NCI-H446 (cell line): ENCODE data around the gene KCTD10.
"Not testable (repeated sequence)": the region's sequence is repeated elsewhere in the genome, so short reads cannot be mapped to it uniquely, and the experiment has no call there.

Experiments
- DNase-seq, 2 experiments: peaks; one replicate each; lab custom pipeline; 2025; lab: John Stamatoyannopoulos, UW

Gene KCTD10

DNA sequence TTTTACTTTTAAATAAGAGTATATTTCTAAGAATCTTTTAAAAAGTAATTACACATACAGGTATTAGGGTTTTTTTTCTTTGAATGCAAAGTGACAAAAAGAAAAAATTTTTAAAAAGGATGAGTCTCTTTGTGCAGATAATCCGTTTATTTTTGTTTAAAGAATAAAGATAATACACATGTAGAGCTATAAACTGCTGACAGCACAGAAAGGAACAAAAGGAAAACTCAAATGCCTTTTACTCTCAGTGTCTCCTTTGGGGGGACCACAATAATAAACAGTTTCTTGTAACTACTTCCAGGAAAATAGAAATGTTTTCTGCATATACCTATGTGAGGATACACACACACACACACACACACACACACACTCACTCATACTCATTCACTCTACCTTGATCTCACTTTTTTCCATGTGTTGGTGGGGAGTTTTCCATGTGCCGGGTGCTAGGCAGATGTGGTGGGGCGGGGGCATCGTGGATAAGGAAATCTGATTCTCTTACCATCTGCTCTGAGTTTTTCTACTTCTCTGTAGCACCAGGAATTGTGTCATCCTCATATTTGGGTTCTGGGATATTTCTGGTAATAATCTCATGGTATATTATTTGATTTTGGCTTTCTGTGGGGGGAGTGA, 58.1 kb downstream of the KCTD10 start:
- DNase-seq: no peak

DNA sequence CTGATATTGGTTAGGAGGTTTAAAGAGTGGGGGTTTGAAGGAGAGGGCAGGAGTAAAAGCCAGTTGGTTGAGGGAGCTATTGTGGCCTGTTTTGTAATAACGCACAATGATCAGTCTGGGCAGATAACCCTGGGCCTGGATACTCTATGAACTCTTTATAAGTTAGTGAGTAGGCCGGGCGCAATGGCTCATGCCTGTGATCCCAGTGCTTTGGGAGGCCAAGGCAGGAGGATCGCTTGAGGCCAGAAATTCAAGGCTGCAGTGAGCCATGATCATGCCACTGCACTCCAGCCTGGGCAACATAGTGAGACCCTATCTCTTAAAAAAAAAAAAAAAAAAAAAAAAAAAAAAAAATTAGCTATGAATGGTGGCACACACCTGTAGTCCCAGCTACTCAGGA, 71.0 kb downstream of the KCTD10 start:
- not testable (repeated sequence) for DNase-seq

- DNase-seq: not testable (repeated sequence)
Measured at GRCh38 chr12:109404841-109405240, 72.3 kb downstream of the KCTD10 start.
